GM18499 (cell line): ENCODE measurements around the gene CER1.

Source experiments
- ATAC-seq: cut with Tn5 transposase; IDR thresholded peaks from one replicate; pipeline ENCODE4 v1.9.1; 2021; ENCODE audit warnings: moderate number of reproducible peaks; ENCODE audit not compliant: insufficient read depth, unreplicated experiment

CER1 gene

GRCh38 chr9:14670718-14671117, 51.8 kb downstream of the CER1 start:
- ATAC-seq: no peak
